A172 (cell line): Measurements from ENCODE around the gene TRRAP. TPM values are rescaled to one million over a fixed set of nuclear protein-coding genes. Genes with fewer than 3 reads are reported as not detected.

Experiments used
- DNase-seq: peaks from one replicate; pipeline ENCODE4 v3.0.0-alpha.2; 2015; ENCODE audit warnings: low spot score
- total RNA-seq: library from RNA; depleted of rRNA; stranded (reverse); fragments of >200 nt; shearing (Covaris generic); gene quantifications from 2 replicates; pipeline ENCODE4 v1.2.3, GENCODE V29; 2014

The TRRAP gene
- total RNA-seq, 1 experiment from 2014 or later: 12.9 TPM

DNA sequence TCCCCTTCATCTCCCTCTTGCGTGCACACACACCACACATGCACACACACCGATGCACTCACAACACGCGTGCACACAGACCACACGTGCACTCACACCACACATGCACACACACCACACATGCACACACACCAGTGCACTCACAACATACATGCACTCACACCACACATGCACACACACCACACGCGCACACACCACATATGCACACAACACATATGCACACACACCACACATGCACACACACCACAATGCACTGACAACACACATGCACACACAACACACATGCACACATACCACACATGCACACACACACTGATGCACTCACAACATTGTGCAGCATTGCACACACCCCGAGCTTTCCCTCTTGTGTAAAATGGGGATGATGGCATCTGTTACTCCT is 68.1 kb downstream of the TRRAP start:
- no peak for DNase-seq

DNA sequence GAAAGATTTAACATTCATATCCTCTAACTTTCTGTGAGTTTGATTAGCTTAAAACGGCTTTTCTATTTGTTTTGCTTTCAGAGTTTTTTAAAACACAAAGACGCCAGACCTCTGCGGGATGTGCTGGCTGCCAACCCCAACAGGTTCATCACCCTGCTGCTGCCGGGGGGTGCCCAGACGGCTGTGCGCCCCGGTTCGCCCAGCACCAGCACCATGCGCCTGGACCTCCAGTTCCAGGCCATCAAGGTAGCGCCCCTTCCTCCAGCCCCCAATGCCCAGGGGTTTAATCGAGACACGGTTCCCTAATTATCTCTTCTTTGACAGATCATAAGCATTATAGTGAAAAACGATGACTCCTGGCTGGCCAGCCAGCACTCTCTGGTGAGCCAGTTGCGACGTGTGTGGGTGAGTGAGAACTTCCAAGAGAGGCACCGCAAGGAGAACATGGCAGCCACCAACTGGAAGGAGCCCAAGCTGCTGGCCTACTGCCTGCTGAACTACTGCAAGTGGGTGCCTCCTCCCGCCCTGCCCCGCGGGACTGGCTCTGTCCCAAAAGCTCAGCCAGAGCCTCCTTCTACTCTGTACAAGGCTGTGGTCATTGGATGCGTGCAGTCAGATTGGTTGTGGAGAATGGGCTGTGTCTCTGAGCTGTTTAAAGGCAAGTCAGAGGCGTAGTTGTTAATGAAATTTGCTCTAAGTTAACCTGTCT is 71.2 kb downstream of the TRRAP start:
- no peak for DNase-seq

DNA sequence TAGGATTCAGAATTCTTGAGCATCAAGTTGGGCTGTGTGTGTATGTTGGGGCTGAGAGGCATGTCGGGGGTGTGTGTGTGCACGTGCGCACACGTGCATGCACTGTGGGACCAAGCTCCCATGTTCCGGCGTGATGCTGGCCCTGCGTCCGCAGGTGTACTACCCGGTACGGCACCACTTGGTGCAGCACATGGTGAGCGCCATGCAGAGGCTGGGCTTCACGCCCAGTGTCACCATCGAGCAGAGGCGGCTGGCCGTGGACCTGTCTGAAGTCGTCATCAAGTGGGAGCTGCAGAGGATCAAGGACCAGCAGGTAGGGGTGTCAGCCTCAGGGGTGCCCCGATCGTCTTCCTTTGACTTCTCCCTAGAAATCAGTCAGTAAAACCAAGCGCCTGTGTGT is 77.7 kb downstream of the TRRAP start:
- DNase-seq: no peak

DNA sequence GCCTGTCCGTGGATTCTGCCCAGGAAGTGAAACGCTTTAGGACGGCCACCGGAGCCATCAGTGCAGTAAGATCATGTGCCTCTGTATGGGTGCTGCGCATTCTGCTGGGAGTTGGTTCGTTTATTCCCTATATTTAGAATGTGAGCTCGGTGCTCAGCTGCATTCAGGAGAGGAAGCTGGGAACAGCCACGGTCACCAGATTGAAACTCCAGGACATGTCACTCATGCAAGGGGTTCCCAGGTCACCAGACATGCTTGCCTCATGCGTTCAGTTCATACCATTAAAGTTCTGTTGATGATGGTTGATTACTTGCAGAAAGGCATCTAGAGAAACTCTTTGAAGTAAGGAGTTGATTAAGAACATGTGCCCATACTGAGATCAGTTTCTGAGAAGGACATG is 78.1 kb downstream of the TRRAP start:
- no peak for DNase-seq

DNA sequence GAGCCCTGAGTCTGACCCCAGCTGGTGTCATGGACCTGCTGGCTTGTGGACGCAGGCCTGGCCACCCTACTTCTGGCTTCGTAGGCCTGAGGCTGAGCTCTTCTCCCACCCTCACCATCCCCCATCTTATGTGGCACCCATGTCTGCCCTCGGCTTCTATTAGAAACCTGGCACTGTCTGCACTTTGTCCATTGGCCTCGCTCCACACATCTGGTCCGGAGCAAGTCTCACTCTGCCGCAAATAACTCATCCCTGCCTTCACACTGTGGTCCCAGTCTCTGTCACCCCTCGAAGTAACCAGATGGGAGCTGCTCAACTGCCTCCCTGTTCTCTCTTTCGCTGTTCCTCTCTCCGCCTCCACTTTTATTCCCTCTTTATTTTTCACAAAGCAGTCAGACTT is 78.6 kb downstream of the TRRAP start:
- DNase-seq: no peak

DNA sequence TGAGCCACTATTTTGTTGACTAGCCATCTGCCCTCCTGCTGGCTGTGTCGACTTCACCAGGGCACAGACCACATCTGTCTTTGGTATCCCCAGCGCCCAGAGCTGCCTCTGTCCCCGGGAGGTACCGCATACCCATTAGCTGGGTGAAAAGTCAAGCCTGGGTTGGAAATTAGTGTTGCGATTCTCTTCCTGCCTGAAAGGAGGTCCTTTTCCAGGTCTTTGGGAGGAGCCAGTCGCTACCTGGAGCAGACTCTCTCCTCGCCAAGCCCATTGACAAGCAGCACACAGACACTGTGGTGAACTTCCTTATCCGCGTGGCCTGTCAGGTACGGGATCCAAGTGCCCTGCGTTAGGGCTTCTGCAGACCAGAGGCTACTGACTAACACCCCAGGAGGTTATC is 79.4 kb downstream of the TRRAP start:
- DNase-seq: no peak

DNA sequence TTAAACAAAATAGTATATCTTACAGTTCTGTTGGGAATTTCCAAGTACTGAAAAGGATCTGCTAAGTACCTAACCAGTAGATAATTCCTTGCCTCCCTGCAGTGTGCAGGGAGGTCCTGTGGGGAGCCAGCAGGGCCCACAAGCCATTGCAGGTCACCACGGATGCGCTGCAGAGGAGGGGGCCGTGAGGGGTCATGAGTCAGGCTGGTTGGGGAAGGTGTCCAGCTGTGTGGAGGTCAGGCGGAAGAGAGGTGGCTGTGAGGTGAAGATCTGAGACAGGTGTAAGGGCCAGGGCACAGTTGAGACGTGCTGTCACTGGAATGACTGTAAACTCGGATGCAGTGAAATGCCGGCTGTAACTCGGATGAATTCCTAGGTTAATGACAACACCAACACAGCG is 80.6 kb downstream of the TRRAP start:
- no peak for DNase-seq

DNA sequence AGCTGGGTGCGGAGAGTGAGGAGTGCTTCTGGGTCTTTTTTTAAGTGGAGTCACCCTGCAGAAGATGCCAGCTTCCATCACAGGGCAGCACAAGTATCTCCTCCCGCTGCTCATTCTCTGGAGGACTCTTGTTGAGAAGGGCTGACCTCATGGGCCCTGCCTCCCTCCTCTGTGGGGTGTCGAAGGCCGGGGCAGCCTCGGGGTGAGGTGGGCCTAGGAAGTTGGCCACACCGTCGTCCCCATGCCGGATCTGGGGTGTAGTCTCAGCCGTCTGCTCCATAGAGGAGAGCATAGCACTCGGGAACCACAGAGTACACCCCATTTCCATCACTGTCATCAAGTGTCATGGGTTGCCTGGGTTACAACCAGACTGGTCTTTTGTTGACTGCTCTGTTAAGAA is 85.0 kb downstream of the TRRAP start:
- DNase-seq: no peak

DNA sequence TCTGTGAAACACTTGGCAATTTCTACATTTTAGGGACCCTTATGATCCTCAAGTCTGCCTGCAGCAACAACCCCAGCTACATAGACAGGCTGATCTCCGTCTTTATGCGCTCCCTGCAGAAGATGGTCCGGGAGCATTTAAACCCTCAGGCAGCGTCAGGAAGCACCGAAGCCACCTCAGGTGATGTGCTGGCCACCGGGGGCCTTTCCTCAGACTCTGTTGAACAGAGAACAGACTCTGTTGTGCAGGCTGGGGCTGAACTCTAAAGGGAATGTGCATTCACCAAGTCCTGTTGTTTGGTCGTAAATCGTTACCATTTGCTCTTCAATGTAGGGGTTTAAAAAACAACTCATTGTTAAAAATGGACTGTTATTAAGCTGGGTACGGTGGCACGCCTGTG is 86.3 kb downstream of the TRRAP start:
- DNase-seq: no peak

DNA sequence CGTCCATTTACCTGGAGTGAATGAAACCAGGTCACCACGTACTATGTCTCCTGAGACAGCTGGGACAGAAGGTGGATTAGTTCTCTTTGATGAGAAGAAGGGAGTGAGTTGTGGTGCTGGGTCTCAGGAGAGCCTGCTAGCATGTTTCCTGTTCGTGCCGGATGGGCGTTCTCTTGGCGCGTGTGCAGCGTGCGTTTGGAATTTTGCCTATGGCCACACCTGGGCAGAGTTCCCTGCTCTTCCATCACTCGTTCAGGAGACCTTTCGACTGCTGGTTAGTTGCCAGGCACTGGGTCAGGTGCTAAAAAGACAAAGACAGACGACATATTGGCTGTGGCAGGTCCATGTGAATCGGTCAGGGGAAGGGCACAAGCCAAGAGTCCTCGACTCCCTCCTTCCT is 90.3 kb downstream of the TRRAP start:
- DNase-seq: no peak

DNA sequence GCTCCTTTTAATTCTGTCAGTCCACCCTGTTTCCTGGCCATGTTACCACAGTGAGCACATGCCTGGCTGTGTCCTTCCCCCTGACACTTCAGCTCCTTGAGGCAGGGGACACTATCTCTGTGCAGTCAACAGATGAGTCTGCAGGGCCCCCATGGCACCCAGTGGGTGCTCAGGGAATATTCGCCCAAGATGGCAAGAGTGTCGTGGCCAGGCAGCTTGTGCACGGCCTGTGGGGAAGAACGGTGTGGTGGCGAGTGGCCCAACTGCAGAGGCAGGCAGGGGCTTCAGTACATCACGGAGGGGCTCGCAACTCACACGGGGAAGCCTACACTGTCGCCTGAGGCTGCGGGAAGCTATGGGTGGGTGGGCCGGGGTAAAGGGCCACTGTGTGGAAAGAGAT is 91.1 kb downstream of the TRRAP start:
- no peak for DNase-seq

DNA sequence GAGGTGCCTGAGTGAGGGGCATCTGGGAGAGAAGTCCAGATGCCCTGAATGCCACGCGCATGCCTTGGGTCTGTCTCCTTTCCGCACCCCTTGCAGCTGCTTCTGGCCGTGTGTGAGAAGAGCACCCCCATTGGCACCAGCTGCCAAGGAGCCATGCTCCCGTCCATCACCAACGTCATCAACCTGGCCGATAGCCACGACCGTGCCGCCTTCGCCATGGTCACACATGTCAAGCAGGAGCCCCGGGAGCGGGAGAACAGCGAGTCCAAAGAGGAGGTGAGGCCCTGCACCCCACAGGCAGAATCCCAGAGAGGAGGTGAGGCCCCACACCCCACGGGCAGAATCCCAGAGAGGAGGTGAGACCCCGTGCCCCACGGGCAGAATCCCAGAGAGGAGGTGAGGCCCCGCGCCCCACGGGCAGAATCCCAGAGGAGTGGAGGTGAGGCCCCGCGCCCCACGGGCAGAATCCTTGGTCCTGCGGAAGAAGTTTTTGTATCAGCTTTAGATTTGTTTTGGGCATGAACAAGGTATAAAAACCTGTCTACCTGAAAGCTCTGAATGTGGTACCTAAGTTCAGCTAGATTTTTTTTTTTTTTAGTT is 91.8 kb downstream of the TRRAP start:
- DNase-seq: no peak

DNA sequence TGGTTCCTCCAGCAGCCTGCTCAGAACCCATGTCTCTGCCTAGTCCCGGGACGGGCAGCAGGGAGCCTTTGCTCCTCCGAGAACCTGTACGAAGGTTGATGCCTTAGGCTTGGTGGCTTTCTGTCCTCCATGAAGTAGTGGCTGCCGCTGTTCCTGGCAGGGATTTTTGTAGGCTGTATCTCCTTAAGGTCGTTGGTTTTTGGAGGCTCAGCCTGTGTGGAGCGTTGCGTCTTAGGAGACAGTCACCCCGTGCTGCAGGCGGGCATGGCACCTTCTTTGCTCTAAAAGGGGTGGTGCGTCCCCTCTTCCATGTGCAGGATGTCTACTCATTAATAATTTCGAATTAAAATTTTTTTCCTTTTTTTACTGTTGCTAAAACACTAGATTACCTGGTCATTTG is 92.5 kb downstream of the TRRAP start:
- no peak for DNase-seq

DNA sequence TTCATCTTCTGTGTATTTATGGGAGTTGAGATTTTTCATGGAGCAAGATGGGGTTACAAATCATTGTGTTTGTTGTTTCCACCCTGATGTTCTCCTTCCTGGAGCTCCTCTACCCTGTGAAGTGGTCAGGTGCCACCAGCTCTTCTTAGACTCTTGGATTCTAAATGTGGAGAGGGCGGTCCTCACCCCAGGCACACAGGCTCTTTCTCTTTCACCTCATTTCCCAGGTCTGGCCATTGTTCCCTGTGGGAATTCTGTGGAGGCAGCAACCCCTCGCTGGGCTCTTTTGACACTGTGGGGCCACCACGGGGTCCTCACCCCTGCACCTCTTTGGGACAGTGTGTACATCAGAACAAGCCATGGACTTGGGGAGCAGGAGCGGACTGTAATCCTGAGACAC is 95.9 kb downstream of the TRRAP start:
- no peak for DNase-seq

DNA sequence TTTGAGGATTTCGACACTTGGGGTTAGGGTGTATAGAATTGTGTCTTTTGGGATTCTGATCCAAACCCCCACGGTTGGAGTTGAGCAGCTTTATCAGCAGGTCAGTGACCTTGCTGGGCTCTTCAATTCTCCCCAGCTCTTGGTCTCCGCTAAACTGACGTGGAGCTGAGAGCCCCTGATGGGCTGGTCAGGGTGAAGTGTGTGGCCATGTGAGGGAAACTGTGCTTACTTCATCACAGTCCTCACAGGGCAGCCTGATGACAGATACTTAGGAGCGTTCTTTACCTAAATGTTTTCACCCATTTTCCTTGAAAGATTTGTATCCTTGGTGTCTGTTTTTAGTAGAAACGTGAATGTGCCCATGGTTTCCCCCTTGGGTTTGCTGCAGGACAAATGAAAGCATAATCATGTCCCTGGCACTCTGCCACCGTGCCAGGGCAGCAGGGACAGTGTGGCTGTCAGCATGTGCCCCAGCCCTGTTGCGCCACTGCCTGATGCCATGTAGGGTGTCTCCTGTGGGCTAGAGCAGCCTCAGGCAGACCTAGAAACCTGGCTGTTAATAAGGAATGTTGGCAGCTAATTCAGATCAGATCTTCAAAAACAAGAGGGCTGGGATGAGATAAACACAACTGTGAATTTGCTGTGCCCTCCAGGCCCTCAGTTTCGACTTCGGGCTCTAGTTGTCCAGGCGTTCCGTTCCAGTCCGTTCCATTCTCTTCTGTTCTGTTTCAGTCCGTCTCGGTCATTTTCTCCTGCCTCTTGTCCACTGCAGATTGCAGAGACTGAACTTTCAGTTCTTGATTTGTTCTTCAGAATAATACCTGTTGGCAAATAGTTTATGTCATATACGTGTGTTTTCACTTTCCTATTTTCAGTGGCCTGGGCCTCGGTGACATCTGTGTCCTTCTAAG is 96.8 kb downstream of the TRRAP start:
- DNase-seq: no peak

DNA sequence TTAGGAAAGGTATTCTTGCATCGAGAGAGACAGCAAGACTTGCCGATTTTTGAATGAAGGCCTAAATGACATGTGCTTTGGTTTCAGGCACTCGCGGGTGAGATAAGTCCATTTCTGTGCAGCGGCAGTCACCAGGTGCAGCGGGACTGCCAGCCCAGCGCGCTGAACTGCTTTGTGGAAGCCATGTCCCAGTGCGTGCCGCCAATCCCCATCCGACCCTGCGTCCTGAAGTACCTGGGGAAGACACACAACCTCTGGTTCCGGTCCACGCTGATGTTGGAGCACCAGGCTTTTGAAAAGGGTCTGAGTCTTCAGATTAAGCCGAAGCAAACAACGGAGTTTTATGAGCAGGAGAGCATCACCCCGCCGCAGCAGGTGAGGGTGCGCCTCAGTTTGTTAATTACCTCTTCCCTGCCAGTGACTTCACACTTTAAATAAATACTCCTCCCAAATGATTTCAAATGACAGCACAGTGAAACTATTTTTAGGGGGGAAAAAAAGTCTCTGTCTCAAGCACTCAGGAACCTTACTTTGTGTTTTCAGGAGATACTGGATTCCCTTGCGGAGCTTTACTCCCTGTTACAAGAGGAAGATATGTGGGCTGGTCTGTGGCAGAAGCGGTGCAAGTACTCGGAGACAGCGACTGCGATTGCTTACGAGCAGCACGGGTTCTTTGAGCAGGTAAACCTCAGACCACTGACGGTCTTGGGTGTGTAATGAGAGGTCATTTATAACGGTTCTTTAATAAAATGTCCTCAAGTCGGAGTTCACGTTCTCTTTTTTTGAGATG is 98.3 kb downstream of the TRRAP start:
- no peak for DNase-seq

DNA sequence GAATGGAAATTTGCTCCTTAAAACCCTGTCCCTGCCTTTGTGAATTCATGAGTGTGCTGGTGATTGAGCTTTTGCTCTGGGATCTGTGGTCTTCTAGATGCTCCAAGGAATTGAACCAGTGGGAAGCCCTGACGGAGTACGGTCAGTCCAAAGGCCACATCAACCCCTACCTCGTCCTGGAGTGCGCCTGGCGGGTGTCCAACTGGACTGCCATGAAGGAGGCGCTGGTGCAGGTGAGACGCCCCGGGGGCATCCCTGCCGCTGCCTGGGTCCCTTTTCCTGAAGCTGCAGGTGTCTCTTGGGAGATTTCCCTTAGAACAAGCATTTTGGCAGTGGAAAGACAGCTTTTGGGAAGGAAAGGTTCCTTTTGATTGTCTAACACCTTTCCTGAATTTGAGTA is 100.3 kb downstream of the TRRAP start:
- DNase-seq: no peak

DNA sequence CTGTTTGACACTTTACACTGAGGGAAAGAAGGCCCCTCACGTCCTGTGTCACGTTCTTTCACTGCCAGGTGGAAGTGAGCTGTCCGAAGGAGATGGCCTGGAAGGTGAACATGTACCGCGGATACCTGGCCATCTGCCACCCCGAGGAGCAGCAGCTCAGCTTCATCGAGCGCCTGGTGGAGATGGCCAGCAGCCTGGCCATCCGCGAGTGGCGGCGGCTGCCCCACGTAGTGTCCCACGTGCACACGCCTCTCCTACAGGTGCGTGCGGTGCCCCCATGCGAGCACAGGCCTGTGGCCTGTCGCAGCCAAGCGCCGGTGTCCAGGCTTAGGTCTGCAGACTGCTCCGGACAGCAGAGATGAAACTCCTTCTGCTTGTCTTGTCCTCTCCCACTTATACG is 103.4 kb downstream of the TRRAP start:
- DNase-seq: no peak

DNA sequence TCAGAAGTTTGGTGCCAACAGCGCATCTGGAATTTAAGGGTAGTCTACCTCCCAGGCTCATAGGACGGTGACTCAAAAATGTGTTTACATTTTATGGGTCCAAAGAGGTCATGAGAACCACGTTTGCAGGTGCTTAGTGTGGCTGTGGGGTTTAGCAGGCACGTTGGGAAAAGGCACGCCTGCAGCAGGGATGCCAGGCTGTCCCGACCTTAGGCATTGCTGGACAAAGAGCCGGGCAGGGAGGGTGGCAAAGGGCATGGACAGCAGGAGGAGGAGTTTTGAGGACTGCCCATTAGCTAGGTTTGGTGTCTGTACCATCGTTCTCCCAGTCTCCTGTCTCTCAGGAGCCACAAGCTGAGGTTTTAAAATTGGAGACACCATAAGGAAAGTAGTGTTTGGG is 104.4 kb downstream of the TRRAP start:
- DNase-seq: no peak

DNA sequence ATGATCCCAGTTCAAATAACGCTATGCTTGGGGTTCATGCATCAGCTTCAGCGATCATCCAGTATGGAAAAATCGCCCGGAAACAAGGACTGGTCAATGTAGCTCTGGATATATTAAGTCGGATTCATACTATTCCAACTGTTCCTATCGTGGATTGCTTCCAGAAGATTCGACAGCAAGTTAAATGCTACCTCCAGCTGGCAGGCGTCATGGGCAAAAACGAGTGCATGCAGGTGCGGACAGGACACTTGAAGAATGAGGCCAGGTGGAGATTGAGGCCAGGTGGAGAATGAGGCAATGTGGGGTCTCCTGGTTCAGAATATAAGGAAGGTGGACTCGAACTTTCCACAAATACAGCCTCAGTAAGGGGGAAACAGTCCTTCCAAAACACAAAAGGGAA is 105.8 kb downstream of the TRRAP start:
- no peak for DNase-seq

DNA sequence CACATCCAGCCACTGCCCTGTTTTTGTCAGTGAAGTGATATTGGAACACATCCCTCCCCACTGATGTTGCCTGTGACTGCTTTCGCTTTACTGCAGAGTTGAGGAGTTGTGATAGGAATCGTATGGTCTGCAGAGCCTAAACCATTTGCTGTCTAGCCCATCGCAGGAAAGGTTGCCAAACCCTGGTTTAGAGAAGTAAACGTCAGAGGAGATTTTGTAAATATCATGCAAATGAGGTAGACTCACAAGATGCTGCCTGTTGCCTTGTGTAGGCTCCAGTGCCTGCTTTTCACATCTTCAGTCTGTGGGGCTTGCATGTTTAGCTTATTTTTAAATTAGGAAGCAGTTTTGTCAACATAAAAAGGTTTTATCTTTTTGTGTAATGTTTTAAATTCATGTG is 107.1 kb downstream of the TRRAP start:
- DNase-seq: no peak

DNA sequence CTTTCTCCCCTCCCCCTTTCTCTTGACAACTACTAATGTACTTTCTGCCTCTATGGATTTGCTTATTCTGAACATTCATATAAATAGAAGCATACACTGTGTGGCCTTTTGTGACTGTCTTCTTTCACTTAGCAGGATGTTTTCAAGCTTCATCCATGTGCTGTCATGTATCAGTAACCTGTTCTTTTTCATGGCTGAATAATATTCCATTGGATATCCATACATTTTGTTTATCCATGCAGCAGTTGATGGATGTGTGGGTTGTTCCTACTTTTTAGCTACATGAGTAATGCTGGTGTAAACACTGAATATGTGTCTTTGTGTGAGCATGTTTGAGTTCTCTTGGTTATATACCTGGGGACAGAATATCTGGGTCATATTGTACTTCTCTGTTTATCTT is 107.6 kb downstream of the TRRAP start:
- DNase-seq: no peak
